Measurements from ENCODE around the gene LRRC56. TPM values are rescaled to one million over a fixed set of nuclear protein-coding genes. Genes with fewer than 3 reads are reported as not detected.

The LRRC56 gene
- total and polyA plus RNA-seq, 2 donors, result 0.47 to 2.4 TPM

DNA sequence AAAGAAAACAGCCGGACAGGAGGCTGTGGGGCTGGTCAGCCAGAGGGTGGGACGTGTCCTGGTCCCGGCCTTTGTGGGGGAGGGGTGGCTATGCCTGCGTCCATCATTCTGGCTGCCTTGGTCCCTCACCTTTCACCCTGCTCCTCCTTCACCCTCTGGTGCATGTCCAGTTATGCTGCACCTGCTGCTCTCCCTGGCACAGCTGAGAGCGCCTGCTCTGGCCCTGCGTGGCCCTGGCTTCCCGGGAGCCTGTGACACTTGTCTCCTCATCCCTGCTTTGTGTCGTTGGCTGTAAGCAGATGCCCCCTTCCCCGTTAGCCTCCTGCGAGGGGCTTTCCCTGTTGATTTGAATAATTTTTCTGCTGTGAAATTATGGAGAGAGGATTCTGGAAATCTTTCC, 55.6 kb downstream of the LRRC56 start:
- DNase-seq (ENCODE audit: low read depth in 6 of 9, low spot score in 9 of 9), result no peak
- Histone ChIP-seq H3K4me3 (ENCODE audit: low read length in 2 of 2) (no peak overlapping the region), H3K36me3 (ENCODE audit: control insufficient read depth in 2 of 2, insufficient read depth in 2 of 2, low read length in 1 of 2) (peaks cover 83% of the 10 kb centered on the region in 2 donors), H3K27me3 (ENCODE audit: control insufficient read depth in 2 of 2, insufficient read depth in 1 of 2, low read length in 1 of 2) (no peaks in the 10 kb centered on the region), H3K4me1 (ENCODE audit: control insufficient read depth in 2 of 2, insufficient read depth in 2 of 2, low read length in 2 of 2) (peaks cover 0 to 3% of the 10 kb centered on the region in 2 donors), H3K9me3 (ENCODE audit: control insufficient read depth in 2 of 2, insufficient read depth in 1 of 2, low read length in 1 of 2) (peaks cover 0 to 1% of the 10 kb centered on the region in 2 donors), H3K27ac (ENCODE audit: low read depth in 1 of 2, low read length in 1 of 2) (no peak overlapping the region)
- 98% methylated on average over 10 of the region's 10 CpGs for WGBS

DNA sequence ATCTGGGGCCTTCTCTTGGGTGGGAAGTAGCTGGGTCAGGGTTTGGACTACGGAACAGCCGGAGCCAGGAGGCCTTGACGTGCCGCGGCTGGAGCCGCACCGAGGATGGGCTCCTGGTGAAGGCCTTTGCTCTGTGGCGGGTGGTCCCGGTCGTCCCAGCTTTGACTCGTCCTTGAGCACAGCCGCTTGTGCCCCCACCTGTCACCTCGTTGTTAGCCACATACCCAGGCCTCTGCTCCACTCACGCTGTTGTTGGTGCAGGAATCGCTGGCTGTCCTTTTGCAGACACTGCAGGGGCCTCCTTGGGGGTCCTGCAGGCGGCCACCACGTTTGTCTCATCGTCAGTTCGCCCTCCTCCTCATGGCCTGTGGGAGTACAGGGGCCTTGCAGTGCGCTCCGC, 56.0 kb downstream of the LRRC56 start:
- no peak for DNase-seq (ENCODE audit: low read depth in 6 of 9, low spot score in 9 of 9)
- Histone ChIP-seq H3K9me3 (ENCODE audit: control insufficient read depth in 2 of 2, insufficient read depth in 1 of 2, low read length in 1 of 2) (peaks cover 0 to 1% of the 10 kb centered on the region in 2 donors), H3K4me1 (ENCODE audit: control insufficient read depth in 2 of 2, insufficient read depth in 2 of 2, low read length in 2 of 2) (no peaks in the 10 kb centered on the region), H3K36me3 (ENCODE audit: control insufficient read depth in 2 of 2, insufficient read depth in 2 of 2, low read length in 1 of 2) (peaks cover 86% of the 10 kb centered on the region in 2 donors), H3K4me3 (ENCODE audit: low read length in 2 of 2) (no peak overlapping the region), H3K27me3 (ENCODE audit: control insufficient read depth in 2 of 2, insufficient read depth in 1 of 2, low read length in 1 of 2) (no peaks in the 10 kb centered on the region), H3K27ac (ENCODE audit: low read depth in 1 of 2, low read length in 1 of 2) (no peak overlapping the region)
- 98% methylated on average over 21 of the region's 21 CpGs for WGBS

DNA sequence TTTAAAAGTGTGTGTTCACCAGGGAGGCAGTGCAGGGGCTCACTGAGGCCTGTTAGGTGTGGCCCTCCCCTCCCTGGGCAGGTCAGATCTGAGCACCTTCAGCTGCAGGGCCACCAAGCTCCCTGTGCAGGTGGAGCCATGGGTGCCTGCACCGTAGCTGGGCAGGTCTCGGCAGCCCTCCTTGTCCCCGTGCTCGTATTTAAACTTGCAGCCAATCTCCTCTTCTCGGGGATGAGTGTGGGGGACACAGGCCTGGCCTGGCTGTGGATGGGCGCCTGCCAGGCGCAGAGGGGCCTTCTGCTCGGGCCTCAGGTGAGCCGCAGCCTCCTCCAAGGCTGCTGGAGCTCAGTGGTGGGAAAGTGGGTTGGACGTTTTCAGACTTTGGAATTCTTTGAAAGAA, 58.1 kb downstream of the LRRC56 start:
- no peak for DNase-seq (ENCODE audit: low read depth in 6 of 9, low spot score in 9 of 9)
- Histone ChIP-seq H3K4me3 (ENCODE audit: low read length in 2 of 2) (no peak overlapping the region), H3K9me3 (ENCODE audit: control insufficient read depth in 2 of 2, insufficient read depth in 1 of 2, low read length in 1 of 2) (no peaks in the 10 kb centered on the region), H3K27ac (ENCODE audit: low read depth in 1 of 2, low read length in 1 of 2) (no peak overlapping the region), H3K4me1 (ENCODE audit: control insufficient read depth in 2 of 2, insufficient read depth in 2 of 2, low read length in 2 of 2) (no peaks in the 10 kb centered on the region), H3K36me3 (ENCODE audit: control insufficient read depth in 2 of 2, insufficient read depth in 2 of 2, low read length in 1 of 2) (peaks cover 84 to 91% of the 10 kb centered on the region in 2 donors), H3K27me3 (ENCODE audit: control insufficient read depth in 2 of 2, insufficient read depth in 1 of 2, low read length in 1 of 2) (no peaks in the 10 kb centered on the region)
- WGBS, result 95% methylated on average over 10 of the region's 10 CpGs

DNA sequence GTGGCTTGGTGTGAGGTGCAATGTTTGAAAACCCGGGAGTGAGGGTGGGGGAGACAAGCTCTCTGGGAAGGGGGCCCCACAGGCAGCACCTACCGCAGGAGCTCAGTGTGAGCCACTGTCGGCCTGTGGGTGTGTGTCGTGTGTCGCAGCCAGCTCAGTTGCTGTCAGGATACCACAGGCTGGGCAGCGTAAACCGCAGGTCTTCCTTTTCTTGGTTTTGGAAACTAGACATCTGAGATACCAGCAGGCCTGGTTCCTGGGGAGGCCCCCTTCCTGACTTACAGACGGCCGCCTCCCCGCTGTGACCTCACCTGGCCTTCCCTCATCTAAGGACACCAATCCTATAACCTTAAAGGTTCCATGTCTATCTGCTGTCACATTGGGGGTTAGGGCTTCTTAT, 59.0 kb downstream of the LRRC56 start:
- H3K4me1 ChIP-seq (ENCODE audit: control insufficient read depth in 2 of 2, insufficient read depth in 2 of 2, low read length in 2 of 2), result no peaks in the 10 kb centered on the region
- no peaks in the 10 kb centered on the region for H3K27me3 ChIP-seq (ENCODE audit: control insufficient read depth in 2 of 2, insufficient read depth in 1 of 2, low read length in 1 of 2)
- no peak overlapping the region for H3K4me3 ChIP-seq (ENCODE audit: low read length in 2 of 2)
- no peak for DNase-seq (ENCODE audit: low read depth in 6 of 9, low spot score in 9 of 9)
- H3K9me3 ChIP-seq (ENCODE audit: control insufficient read depth in 2 of 2, insufficient read depth in 1 of 2, low read length in 1 of 2), result no peaks in the 10 kb centered on the region
- no peak overlapping the region for H3K27ac ChIP-seq (ENCODE audit: low read depth in 1 of 2, low read length in 1 of 2)
- WGBS, result 83% methylated on average over 10 of the region's 10 CpGs
- H3K36me3 ChIP-seq (ENCODE audit: control insufficient read depth in 2 of 2, insufficient read depth in 2 of 2, low read length in 1 of 2), result peaks cover 81 to 83% of the 10 kb centered on the region in 2 donors

DNA sequence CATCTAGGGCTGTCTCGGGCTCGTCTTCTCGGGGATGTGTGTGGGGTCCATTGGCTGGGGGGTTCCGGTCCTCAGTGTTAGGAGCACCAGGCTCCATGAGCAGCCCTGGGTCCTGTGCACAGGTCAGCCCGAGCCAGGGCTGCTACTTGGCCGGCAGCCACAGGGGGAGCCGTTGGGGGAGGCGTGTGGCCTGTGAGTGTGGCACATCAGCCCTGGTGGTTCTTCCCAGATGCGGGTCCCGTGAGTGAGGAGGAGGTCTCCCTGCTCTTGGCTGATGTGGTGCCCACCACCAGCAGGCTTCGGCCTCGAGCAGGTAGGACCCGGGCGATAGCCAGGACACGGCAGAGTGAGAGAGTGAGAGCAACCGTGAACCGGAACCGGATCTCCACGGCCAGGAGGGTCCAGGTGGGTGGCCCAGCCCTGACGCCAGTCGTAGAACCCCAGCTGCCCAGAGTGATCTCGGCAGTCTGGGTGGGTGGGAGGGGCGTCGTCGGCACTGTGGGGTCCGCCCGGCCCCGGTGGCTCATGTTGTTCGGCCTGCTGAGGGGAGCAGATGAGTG, 59.9 kb downstream of the LRRC56 start:
- Histone ChIP-seq H3K27ac (ENCODE audit: low read depth in 1 of 2, low read length in 1 of 2) (no peak overlapping the region), H3K9me3 (ENCODE audit: control insufficient read depth in 2 of 2, insufficient read depth in 1 of 2, low read length in 1 of 2) (no peaks in the 10 kb centered on the region), H3K27me3 (ENCODE audit: control insufficient read depth in 2 of 2, insufficient read depth in 1 of 2, low read length in 1 of 2) (no peaks in the 10 kb centered on the region), H3K4me3 (ENCODE audit: low read length in 2 of 2) (no peak overlapping the region), H3K36me3 (ENCODE audit: control insufficient read depth in 2 of 2, insufficient read depth in 2 of 2, low read length in 1 of 2) (peaks cover 84 to 86% of the 10 kb centered on the region in 2 donors), H3K4me1 (ENCODE audit: control insufficient read depth in 2 of 2, insufficient read depth in 2 of 2, low read length in 2 of 2) (no peaks in the 10 kb centered on the region)
- DNase-seq (ENCODE audit: low read depth in 6 of 9, low spot score in 9 of 9), result no peak
- WGBS, result 97% methylated on average over 29 of the region's 29 CpGs

DNA sequence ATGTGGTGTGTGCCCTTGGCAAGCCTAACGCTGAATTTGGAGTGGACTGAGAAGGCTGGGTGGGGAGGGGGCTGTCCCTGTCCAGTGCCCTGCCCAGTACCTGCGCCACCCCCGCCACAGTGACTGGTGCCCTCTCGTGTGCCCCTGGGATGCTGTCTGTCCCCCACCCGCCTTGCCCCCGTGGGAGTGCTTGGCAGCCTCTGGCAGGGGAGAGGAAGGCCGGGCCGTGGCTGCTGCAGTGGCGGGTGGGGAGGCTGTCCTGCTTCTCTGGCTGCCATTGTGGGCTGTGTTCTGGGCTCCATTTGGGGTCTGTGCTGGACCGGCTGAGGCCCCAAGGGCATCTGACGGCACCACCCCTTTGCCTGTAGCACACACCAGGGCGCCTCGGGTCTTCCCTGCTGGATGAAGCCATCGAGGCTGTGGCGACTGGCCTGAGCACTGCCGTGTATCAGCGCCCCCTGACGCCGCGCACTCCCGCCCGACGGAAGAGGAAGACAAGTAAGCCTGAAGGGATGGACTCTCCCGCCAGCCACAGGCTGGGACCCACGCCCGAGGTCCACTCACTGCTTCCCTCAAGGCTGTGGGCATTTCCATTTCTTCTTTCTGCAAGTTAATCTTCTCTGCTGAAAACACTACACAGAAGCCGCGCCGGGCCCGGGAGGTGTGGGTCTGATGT, 60.8 kb downstream of the LRRC56 start:
- 95% methylated on average over 30 of the region's 30 CpGs for WGBS
- Histone ChIP-seq H3K9me3 (ENCODE audit: control insufficient read depth in 2 of 2, insufficient read depth in 1 of 2, low read length in 1 of 2) (no peaks in the 10 kb centered on the region), H3K36me3 (ENCODE audit: control insufficient read depth in 2 of 2, insufficient read depth in 2 of 2, low read length in 1 of 2) (peaks cover 79 to 86% of the 10 kb centered on the region in 2 donors), H3K4me1 (ENCODE audit: control insufficient read depth in 2 of 2, insufficient read depth in 2 of 2, low read length in 2 of 2) (no peaks in the 10 kb centered on the region), H3K27me3 (ENCODE audit: control insufficient read depth in 2 of 2, insufficient read depth in 1 of 2, low read length in 1 of 2) (no peaks in the 10 kb centered on the region), H3K4me3 (ENCODE audit: low read length in 2 of 2) (no peak overlapping the region), H3K27ac (ENCODE audit: low read depth in 1 of 2, low read length in 1 of 2) (no peak overlapping the region)
- DNase-seq (ENCODE audit: low read depth in 6 of 9, low spot score in 9 of 9), result no peak

DNA sequence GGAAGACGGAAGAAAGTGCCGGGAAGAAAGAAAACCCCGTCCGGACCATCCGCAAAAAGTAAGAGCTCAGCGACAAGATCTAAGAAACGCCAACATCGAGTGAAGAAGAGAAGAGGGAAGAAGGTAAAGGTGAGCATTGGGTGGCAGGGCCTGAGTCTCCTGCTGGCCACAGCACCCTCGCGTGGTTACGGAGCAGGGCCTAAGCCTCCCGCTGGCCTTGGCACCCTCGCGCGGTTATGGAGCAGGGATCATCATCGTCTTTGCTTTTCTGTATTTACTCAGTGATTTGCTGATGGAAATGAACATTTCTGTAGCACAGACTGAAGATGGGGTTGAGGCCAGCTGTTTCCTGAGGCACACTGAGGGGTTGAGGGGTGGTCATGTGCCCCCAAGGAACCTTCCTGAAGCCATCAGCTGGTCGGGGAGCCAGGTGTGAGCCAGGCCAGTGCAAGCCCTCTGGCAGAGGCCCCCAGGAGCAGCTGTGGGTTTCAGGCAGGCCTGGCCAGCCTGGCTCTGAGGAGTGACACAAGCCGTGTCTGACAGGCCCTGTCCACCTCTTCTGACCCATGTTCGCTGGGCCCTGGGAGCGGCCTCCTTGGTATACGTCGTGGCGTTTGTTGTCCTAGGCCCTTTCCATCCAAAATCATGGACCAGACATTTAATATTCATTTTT, 64.4 kb downstream of the LRRC56 start:
- H3K27ac ChIP-seq (ENCODE audit: low read depth in 1 of 2, low read length in 1 of 2), result no peak overlapping the region
- no peak overlapping the region for H3K4me3 ChIP-seq (ENCODE audit: low read length in 2 of 2)
- peaks cover 86 to 89% of the 10 kb centered on the region in 2 donors for H3K36me3 ChIP-seq (ENCODE audit: control insufficient read depth in 2 of 2, insufficient read depth in 2 of 2, low read length in 1 of 2)
- WGBS, result 97% methylated on average over 23 of the region's 23 CpGs
- H3K9me3 ChIP-seq (ENCODE audit: control insufficient read depth in 2 of 2, insufficient read depth in 1 of 2, low read length in 1 of 2), result no peaks in the 10 kb centered on the region
- H3K27me3 ChIP-seq (ENCODE audit: control insufficient read depth in 2 of 2, insufficient read depth in 1 of 2, low read length in 1 of 2), result no peaks in the 10 kb centered on the region
- no peak for DNase-seq (ENCODE audit: low read depth in 6 of 9, low spot score in 9 of 9)
- no peaks in the 10 kb centered on the region for H3K4me1 ChIP-seq (ENCODE audit: control insufficient read depth in 2 of 2, insufficient read depth in 2 of 2, low read length in 2 of 2)

DNA sequence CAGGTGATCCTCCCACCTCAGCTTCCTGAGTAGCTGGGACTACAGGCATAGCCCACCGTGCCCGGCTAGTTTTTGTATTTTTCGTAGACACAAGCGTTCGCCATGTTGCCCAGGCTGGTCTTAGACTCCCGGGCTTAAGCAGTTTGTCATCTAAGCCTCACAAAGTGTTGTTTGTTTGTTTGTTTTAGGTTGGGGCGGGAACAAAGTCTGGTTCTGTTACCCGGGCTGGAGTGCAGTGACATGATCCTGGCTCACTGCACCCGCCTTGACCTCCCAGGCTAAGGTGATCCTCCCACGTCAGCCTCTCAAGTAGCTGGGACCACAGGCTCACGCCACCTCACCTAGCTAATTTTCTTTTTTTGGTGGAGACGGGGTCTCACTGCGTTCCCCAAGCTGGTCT, 65.8 kb downstream of the LRRC56 start:
- Histone ChIP-seq H3K9me3 (ENCODE audit: control insufficient read depth in 2 of 2, insufficient read depth in 1 of 2, low read length in 1 of 2) (no peaks in the 10 kb centered on the region), H3K27me3 (ENCODE audit: control insufficient read depth in 2 of 2, insufficient read depth in 1 of 2, low read length in 1 of 2) (no peaks in the 10 kb centered on the region), H3K27ac (ENCODE audit: low read depth in 1 of 2, low read length in 1 of 2) (no peak overlapping the region), H3K36me3 (ENCODE audit: control insufficient read depth in 2 of 2, insufficient read depth in 2 of 2, low read length in 1 of 2) (peaks cover 86 to 89% of the 10 kb centered on the region in 2 donors), H3K4me1 (ENCODE audit: control insufficient read depth in 2 of 2, insufficient read depth in 2 of 2, low read length in 2 of 2) (no peaks in the 10 kb centered on the region), H3K4me3 (ENCODE audit: low read length in 2 of 2) (no peak overlapping the region)
- DNase-seq (ENCODE audit: low read depth in 6 of 9, low spot score in 9 of 9), result no peak
- 97% methylated on average over 13 of the region's 13 CpGs for WGBS

Data from thymus (tissue), 11 donors.